ENCODE data around the gene HSPA8.
"Not testable (repeated sequence)": the region's sequence is repeated elsewhere in the genome, so short reads cannot be mapped to it uniquely, and the experiment has no call there.

Gene HSPA8

DNA sequence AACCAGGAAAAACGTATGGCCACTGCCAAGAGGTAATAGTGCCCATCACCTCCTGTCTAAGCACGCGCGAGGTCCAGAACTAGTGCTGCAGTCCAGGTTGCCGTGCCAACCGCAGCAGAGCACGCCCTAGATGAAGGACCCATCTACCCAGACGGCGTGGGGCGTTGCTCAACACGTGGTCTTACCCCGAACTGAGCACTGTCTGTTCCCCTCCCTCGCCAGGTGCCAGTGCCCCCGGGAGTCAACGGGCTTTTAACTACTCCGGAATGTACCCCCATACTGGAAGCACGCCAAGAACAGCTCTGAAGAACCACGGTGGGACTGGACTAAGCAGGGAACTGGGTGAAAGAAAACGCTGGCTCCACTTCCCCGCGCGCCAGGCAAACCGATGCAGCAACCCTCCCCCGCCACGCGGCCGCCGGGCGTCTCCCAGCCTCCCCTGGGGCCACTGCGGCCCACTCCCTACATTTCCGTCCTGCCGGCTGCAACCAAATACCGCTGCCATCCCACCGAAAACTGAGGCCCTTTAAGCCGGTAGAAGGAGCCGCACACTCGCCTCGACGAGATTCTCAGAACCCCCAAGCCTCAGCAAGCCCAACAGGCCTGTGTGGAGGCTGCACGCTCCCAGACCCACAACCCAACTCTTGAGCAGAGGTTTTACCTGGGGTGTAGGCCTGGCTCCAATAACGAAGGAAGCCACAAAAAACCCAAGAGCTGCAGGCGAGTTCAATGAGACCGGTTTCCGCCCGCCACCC, at the start of gene HSPA8:
Gene HSPA8, minus strand, starts transcription at position 734 of the 755 bp plus-strand sequence. CDS start 812 bp downstream, outside the sequence.
- DNase-seq = peak; percentile 78

DNA sequence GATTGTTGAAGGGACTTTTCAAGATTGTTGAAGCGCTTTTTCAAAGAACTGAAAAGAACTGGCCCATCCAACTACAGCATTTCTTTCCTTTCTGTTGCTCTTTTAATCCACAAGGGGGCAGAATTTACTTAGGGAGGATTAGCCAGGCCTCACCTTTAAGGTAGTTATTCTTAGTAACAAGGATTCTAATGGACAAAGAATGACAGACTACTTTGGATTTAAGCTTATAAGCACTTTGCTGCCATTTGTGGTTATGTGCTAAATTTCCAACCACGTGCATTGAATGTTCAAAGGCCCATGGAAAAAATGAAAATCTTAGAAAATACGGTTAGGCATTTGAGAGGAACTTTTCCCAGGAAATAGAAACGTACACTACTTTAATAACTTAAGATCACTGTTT, 49.5 kb upstream of the HSPA8 start:
- DNase-seq = no peak

GRCh38 chr11:123110397-123110796, 48.5 kb upstream of the HSPA8 start:
- DNase-seq = no peak

GRCh38 chr11:123107945-123108495, 46.1 kb upstream of the HSPA8 start:
- no peak for DNase-seq

- no peak for DNase-seq
Observed at GRCh38 chr11:123104697-123105096, 42.8 kb upstream of the HSPA8 start.

GRCh38 chr11:123103326-123103980, 41.5 kb upstream of the HSPA8 start:
- peak; percentile 19 for DNase-seq

DNA sequence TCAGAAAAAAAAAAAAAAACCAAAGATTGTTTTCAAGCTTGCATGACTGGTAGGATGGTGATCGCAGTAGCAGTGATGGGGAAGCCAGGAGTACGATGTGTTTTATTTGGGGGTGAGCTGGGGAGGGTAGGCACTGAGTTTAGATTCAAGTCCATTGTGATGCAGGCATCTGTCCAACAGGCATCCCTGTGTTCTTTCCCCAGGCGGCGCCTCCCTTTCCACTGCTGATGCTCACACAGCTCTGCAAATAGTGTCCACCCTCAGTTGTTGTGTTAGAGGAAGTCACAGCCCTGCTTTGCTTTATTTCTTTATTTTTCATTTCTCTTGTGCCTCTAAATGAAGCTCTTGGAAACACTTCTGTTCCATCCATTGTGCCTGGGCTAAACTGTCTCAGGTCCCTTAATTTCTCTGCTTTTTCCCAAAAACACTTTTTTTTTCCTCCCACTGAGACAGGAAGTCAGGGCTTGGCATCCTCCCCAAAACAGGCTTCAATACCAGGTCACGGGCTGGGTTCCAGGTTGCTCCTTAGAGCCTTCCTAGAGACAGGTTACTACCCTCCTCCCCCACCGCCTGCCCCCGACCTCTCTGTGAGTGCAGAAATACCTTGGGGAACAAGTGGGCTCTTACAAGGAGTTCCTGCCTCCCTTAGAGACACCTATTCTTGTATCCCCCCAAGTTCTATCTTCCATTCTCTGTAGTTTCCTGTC, 38.6 kb upstream of the HSPA8 start:
- DNase-seq = no peak

DNA sequence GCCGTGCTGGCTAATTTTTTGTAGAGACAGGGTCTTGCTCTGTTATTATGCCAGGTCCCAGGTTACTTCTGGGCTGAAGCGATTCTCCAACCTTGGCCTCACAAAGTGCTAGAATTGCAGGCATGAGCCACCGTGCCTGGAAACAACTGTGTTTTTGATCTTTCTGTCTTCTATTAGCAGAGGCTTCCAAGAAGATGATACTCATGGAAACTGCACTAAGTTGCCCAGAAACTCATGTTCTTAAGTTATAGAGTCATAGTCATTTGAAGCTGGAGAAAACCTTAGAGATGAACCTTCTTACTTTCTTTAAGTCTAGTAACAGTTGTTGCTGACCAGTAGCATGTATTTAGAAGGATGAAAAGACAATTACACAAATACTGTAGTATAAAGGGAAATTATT, 37.1 kb upstream of the HSPA8 start:
- DNase-seq = no peak

GRCh38 chr11:123093739-123094138, 31.8 kb upstream of the HSPA8 start:
- DNase-seq = no peak

DNA sequence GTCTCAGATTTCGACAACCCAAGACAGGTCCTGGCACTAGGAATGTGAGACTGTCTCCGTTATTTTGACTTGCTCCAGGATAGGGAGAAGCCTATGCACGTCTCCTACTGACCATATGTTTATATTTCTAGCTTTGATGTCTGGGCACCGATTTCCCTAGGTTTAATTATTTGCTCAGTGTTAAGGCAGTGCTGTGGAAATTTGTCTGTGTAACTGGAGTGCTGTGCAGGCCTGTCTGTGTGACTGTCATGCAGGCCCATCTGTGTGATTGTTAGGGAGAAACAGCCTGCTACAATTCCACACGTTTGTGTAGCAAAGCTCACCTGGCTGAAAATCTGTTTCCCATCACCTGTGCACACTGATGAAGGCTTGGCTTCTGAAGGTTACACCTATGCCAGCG, 29.6 kb upstream of the HSPA8 start:
- DNase-seq = no peak

DNA sequence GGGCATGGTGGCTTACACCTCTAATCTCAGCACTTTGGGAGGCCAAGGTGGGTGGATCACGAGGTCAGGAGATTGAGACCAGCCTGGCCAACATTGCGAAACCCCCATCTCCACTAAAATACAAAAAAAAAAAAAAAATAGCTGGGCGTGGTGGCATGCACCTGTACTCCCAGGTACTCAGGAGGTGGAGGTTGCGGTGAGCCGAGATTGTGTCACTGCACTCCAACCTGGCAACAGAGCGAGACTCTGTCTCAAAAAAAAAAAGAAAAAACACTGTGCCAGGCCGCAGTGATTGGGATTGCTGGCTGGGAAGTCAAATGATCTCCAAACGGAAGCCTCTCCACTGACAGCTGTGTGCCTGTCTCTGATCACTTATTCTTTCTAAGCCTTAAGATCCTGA, 28.2 kb upstream of the HSPA8 start:
- DNase-seq = not testable (repeated sequence)

GRCh38 chr11:123088896-123089295, 27.0 kb upstream of the HSPA8 start:
- not testable (repeated sequence) for DNase-seq

GRCh38 chr11:123087657-123088056, 25.7 kb upstream of the HSPA8 start:
- DNase-seq = not testable (repeated sequence)

- no peak for DNase-seq
Observed at GRCh38 chr11:123086305-123086704, 24.4 kb upstream of the HSPA8 start.

GRCh38 chr11:123085497-123085896, 23.6 kb upstream of the HSPA8 start:
- no peak for DNase-seq

GRCh38 chr11:123084454-123084853, 22.5 kb upstream of the HSPA8 start:
- DNase-seq = no peak

DNA sequence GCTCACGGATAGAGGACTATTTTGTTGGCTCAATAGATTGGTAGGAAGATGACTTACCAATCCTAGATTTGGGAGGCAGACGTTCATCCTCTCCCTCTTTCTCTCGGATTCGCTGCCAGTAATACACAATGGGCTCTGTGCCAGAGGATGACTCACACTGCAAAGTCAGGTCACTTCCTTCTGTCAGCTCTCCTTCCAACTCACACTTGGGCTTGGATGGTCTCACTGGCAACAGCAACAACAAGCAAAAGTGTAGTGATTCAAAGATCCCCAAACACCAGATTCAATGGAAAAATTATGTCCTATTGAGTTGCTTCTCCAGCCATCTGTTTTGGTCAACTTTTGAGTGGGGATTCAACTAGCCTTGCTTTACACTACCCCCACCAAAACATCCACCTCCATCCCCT, 21.7 kb upstream of the HSPA8 start:
- DNase-seq = peak; percentile 74

- DNase-seq = no peak
Observed at GRCh38 chr11:123082977-123083376, 21.0 kb upstream of the HSPA8 start.

- no peak for DNase-seq
Observed at GRCh38 chr11:123080015-123080414, 18.1 kb upstream of the HSPA8 start.

DNA sequence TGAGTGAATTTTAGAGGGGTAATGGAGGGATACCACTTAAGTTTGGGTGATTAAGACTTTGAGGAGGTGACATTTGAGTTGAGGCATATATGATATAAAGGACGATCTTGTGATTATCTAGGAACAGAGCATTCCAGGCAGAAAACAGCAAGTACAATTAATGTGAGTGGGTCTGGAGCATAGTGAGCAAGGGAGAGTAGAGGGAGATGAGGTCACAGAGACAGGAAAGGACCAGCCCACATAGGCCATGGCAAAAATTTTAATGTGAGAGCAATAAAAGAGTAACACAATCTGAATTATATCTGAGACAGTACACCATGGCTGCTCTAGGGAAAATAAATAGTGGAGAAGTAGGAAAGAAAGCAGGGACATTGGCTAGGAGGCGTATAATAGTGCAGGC, 14.5 kb upstream of the HSPA8 start:
- no peak for DNase-seq

GRCh38 chr11:123073343-123074057, 11.6 kb upstream of the HSPA8 start:
- no peak for DNase-seq

DNA sequence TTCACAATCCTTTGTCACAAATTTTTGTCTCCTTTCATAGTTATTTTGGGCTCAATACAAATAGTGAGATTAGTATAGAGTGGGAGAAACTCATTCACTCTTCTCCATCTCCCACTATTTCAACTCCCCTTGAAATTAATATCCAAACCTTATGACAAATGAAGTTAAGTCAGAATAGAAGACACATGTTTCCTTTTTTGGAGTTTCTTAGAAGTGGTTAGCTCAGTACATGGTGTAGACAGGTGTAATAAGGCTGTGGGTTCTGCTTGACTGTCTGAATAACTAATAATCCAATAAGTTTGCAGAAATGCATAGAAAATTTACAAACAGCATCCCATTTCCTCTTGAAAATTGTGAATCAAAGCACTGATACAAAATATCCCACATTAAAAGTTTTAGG, 10.8 kb upstream of the HSPA8 start:
- DNase-seq = no peak

- no peak for DNase-seq
Observed at GRCh38 chr11:123072332-123072761, 10.4 kb upstream of the HSPA8 start.

Data from stimulated activated CD4-positive, alpha-beta T cell treated with anti-CD3 and anti-CD28 coated beads, Interleukin-1b, Interleukin-23, amount 100 ng/mL, for 48 hours (primary cell).